ENCODE results near the gene SSTR3.

The SSTR3 gene

DNA sequence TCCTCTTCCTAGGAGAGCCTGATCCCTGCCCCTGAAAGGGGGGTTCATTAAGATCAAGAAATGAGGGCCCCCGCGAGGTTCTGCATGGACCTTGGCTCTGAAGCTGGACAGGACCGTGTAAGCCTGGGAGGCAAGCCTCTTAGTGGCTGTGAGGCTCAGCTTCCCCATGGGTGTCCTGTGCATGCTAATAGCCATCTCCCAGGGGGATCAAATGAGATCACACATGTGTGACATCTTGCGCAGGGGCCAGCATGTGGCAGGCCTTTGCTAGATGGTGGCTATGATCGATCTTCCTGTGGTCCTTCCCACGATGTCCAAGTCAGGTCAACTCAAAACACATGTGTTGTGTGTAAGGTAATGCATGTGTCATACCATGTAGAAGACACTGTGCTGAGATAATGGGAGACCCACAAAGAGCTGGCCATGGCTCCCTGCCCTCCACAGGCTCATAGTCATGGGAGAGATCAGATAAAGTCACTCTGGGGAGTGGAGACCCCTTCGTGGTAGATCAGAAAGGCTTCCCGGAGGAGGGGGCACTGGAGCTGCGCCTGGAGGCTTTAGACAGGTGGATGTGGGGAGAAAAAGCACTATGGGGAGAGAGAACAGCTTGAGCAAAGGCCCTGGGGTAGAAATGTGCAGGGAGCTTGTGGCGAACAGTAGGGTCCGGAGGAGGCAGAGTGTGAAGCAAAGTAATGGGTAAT lies 28.1 kb upstream of the SSTR3 start:
- H3K9me3 ChIP-seq: no peaks in the 10 kb centered on the region
- no peaks in the 10 kb centered on the region for H3K36me3 ChIP-seq
- TF ChIP-seq, protein P1, sequence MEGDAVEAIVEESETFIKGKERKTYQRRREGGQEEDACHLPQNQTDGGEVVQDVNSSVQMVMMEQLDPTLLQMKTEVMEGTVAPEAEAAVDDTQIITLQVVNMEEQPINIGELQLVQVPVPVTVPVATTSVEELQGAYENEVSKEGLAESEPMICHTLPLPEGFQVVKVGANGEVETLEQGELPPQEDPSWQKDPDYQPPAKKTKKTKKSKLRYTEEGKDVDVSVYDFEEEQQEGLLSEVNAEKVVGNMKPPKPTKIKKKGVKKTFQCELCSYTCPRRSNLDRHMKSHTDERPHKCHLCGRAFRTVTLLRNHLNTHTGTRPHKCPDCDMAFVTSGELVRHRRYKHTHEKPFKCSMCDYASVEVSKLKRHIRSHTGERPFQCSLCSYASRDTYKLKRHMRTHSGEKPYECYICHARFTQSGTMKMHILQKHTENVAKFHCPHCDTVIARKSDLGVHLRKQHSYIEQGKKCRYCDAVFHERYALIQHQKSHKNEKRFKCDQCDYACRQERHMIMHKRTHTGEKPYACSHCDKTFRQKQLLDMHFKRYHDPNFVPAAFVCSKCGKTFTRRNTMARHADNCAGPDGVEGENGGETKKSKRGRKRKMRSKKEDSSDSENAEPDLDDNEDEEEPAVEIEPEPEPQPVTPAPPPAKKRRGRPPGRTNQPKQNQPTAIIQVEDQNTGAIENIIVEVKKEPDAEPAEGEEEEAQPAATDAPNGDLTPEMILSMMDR (IDR thresholded peaks at IDR 0.05; ENCODE audit: low read depth, low read length): no peak
- no peak for DNase-seq
- no peaks in the 10 kb centered on the region for H3K27me3 ChIP-seq
- no peak overlapping the region for H3K4me3 ChIP-seq (ENCODE audit: low read depth, low read length)
- no peaks in the 10 kb centered on the region; the same call in 1 of the 2 replicates for H3K4me1 ChIP-seq

DNA sequence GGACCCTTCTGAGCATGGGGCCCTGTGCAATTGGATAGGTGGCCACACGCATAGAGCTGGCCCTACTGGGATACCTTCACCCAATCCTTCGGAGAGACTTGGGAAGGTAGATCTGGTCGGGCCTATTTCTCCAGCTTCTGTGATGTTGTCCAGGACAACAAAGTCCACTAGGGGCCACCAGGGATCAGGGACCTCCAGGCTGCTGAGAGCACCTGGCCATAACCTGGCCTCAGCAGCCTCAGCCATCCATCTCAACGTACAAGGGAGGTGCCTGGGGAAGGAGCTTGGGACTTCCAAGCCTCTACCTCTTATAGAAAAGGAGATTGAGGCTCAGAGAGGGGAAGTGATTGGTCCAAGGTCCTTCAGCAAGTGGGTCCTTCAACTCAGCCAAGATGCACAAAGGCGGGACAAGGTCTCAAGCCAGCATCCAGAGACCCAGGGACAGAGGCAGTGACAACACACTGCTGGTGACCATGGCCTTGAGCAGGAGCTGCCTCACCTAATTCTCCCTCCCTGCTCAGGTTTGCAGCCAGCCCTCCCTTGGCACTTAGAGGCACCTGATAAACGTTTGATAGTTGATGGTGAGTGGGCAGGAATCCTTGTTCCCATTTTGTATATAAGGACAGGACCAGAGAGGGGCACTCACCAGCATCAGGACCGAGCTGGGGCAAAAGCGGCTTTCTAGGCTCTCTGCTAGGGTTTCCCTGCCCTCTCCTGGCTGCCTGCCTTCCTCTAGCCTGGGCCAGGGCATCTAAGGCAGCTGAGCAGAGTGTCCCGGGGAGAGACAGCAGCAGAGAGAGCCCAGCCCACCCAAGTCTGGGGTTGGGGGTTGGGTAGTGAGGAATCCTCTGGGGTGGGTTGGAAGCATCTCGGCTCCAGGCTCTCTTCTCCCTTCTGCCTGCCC lies 27.3 kb upstream of the SSTR3 start:
- Histone ChIP-seq H3K4me1 (no peaks in the 10 kb centered on the region; the same call in 1 of the 2 replicates), H3K4me3 (ENCODE audit: low read depth, low read length) (no peak overlapping the region), H3K36me3 (no peaks in the 10 kb centered on the region)

DNA sequence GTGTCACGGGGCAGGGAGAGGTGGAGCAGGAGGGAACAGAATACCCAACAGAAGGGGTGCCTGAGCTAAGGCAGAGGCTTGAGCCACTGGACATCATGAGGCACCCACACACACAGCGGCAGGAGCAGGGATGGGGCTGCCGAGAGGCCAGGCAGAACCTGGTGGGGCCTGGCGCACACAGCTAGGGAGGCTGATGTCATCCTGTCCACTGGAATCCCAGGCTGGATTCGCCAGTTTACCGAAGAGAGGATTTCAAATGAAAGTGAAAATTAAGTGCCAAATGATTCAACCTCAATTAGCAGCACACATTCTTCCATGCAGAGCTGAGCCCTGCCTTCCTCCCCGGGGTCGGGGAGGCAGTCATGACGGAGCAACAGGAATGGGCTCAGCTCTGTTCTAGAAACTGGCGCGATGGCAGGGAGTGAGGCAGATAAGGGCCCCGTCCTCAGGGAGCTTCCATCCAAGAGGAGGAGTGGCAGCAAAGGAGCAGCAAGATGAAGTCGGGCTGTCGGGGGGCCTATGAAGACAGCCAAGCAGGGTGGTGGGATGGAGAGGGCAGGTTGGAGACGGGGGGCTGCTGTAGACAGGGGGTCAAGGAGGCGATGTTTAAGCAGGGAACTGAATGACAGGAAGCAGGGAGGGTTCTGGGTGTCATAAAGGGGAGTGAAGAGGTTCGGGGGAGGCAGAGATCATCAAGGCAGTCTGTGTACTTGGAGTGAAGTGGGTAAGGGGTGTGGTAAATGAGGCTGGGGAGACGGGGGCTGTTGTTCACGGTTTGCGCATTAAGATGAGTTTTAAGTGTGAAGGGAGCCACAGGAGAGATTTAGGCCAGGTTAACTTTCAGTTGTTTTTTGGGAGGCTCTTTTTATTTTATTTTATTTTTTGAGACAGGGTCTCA lies 25.3 kb upstream of the SSTR3 start:
- Histone ChIP-seq H3K4me1 (no peaks in the 10 kb centered on the region; the same call in 1 of the 2 replicates), H3K27me3 (no peaks in the 10 kb centered on the region), H3K4me3 (ENCODE audit: low read depth, low read length) (no peak overlapping the region), H3K9me3 (no peaks in the 10 kb centered on the region), H3K36me3 (no peaks in the 10 kb centered on the region)
- TF ChIP-seq, protein P1 (IDR thresholded peaks at IDR 0.05; ENCODE audit: low read depth, low read length): no peak
- no peak for DNase-seq

More for the DNA sequence above, 27.3 kb upstream of the SSTR3 start:
- Histone ChIP-seq H3K27me3 (no peaks in the 10 kb centered on the region), H3K9me3 (no peaks in the 10 kb centered on the region)
- TF ChIP-seq, protein P1 (IDR thresholded peaks at IDR 0.05; ENCODE audit: low read depth, low read length): no peak
- DNase-seq: no peak

DNA sequence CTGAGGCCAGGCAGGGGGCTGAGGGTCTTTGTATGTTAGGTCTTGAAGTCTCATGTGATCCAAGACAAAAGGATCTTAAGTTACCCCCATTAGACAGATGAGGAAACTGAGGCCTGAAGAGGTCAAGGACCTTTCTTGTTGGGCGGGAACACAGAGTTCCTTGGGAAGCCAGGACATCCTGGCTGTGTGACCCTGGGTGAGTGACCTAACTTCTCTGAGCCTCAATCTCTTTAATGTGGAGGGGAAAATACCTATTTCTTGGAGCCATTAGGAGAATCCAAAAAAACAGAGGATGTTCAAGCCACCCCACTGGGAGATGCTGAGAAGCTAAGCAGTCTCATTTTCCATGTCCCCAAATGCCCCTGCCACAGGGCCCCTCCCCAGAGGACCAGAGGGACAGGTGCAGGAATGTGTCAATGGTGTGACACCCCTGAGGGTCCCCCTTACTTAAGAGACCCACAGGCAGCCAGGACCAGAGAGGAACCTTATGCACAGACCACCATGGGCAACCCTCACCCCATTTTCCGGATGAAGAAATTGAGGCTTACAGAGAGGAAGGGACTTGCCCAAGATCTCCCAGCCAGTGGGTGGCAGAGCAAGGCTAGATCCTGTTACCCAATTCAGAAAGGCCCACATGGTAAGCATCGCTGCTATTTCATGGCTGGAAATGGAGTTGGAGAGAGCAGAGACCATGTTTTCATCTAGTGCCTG lies 23.8 kb upstream of the SSTR3 start:
- Histone ChIP-seq H3K36me3 (no peaks in the 10 kb centered on the region), H3K9me3 (no peaks in the 10 kb centered on the region), H3K27me3 (no peaks in the 10 kb centered on the region), H3K4me1 (no peaks in the 10 kb centered on the region), H3K4me3 (ENCODE audit: low read depth, low read length) (no peak overlapping the region)
- TF ChIP-seq, protein P1 (IDR thresholded peaks at IDR 0.05; ENCODE audit: low read depth, low read length): no peak
- DNase-seq: no peak

DNA sequence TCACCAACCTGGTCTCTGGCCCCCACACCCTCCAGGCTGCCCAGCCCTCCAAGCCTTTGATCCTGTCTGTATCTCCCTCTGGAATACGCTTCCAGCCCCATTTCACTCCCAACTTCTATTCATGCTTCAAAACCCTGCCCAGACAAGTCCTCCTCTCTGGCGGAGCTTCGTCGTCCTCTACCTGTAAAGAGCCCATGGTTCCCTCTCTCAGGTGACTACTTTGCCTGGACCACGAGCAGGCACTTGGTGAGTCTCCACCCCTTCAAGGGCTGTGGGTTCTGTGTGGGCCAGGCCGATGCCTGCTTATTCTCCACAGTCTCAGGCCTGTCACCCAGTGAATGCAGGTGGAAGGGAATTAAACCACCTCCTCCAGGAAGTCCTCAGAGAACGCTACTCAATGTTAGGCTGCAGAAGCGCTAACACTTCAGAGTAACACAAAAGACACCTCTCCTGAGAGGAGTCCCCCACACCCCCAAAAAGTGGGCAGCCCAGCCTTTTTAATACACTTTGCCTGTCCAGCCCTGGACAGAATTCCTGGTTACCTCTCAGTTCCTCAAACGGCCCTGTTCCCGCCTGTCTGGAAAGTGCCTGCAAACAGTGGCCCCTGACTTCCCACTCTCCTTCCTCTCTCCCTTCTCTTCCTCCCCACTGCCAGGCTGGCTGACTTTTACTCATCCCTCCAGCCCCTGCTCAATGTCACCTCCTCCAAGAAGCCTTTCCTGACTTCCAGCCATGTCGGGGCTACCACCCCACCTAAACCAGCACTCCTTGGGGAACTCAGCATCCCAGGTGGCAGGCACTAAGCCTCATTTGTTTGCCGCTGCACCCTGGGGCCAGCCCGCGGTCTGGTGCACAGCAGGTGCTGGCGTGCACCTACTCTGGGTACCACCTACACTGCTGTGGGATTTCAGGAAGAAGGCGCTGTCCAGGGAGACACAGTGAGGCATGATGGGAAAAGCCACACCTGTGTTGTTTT lies 22.7 kb upstream of the SSTR3 start:
- Histone ChIP-seq H3K36me3 (no peaks in the 10 kb centered on the region), H3K9me3 (no peaks in the 10 kb centered on the region), H3K4me3 (ENCODE audit: low read depth, low read length) (no peak overlapping the region), H3K27me3 (no peaks in the 10 kb centered on the region), H3K4me1 (no peaks in the 10 kb centered on the region)
- TF ChIP-seq, protein P1 (IDR thresholded peaks at IDR 0.05; ENCODE audit: low read depth, low read length): no peak
- DNase-seq: no peak
